Transverse colon (tissue), 3 donors: ENCODE measurements around the gene FBXL14.

Experiments
- CTCF ChIP-seq, 5 experiments: fragments of 200-600 bp in 3 of 5; fragments of 450-650 bp in 2 of 5; sonication (generic) in 3 of 5; IDR thresholded peaks; 1 replicate in 2 of 5; 2 replicates in 3 of 5; pipeline ENCODE4 v1.5.1; 2016 to 2017; ENCODE audit warnings: antibody characterized with exemption in 5 of 5, inconsistent platforms in 3 of 5, mild to moderate bottlenecking in 2 of 5, moderate library complexity in 1 of 5
- POLR2A ChIP-seq: fragments of 450-650 bp; IDR thresholded peaks from one replicate; pipeline ENCODE4 v1.6.1; 2016; ENCODE audit warnings: antibody characterized with exemption, mild to moderate bottlenecking, moderate library complexity

- TF ChIP-seq CTCF (IDR thresholded peaks at IDR 0.05) (no peak), POLR2A (no peak)
Measured at GRCh38 chr12:1619587-1619986, 25.2 kb upstream of the FBXL14 start.
